ENCODE data around the gene KIRREL2. TPM values are rescaled to one million over a fixed set of nuclear protein-coding genes. Genes with fewer than 3 reads are reported as not detected.
"Not testable (repeated sequence)": the region's sequence is repeated elsewhere in the genome, so short reads cannot be mapped to it uniquely, and the experiment has no call there.

Gene KIRREL2
- polyA plus RNA-seq, 1 experiment = not detected

GRCh38 chr19:35863018-35863417, 6.3 kb downstream of the KIRREL2 start:
- no peak for TF ChIP-seq CTCF (IDR thresholded peaks at IDR 0.05; ENCODE audit: low read depth, low read length)
- CTCF ChIA-PET = no interaction called here
- POLR2A ChIA-PET = no interaction called here
- H3K27me3 ChIP-seq (ENCODE audit: control insufficient read depth, insufficient read depth, low read length) = peaks cover 66% of the 10 kb centered on the region
- no peak for DNase-seq (ENCODE audit: low read depth, low spot score)
- H3K27ac ChIP-seq (ENCODE audit: low read depth, low read length) = no peak overlapping the region
- H3K4me3 ChIP-seq (ENCODE audit: low read depth, low read length) = no peak overlapping the region
- no peaks in the 10 kb centered on the region; the same call in 1 of the 2 replicates for H3K9me3 ChIP-seq (ENCODE audit: control insufficient read depth, insufficient read depth, low read length)

- Histone ChIP-seq H3K9me3 (ENCODE audit: control insufficient read depth, insufficient read depth, low read length) (no peaks in the 10 kb centered on the region; the same call in 1 of the 2 replicates), H3K27me3 (ENCODE audit: control insufficient read depth, insufficient read depth, low read length) (peaks cover 24% of the 10 kb centered on the region), H3K27ac (ENCODE audit: low read depth, low read length) (no peak within 1 kb of the TSS), H3K4me3 (ENCODE audit: low read depth, low read length) (peak within 1 kb of the TSS; percentile 45)
- no peak for TF ChIP-seq CTCF (IDR thresholded peaks at IDR 0.05; ENCODE audit: low read depth, low read length)
- no peak for DNase-seq (ENCODE audit: low read depth, low spot score)
- POLR2A ChIA-PET = no interaction called here
- CTCF ChIA-PET = no interaction called here
Observed at GRCh38 chr19:35868172-35868822, 11.6 kb downstream of the KIRREL2 start, which contains the start of gene APLP1. Gene APLP1 (plus strand): TSS chr19:35868574. CDS start chr19:35868637, 63 bp downstream.

- Histone ChIP-seq H3K4me3 (ENCODE audit: low read depth, low read length) (peak overlapping the region; percentile 45), H3K9me3 (ENCODE audit: control insufficient read depth, insufficient read depth, low read length) (no peaks in the 10 kb centered on the region; the same call in 1 of the 2 replicates), H3K27ac (ENCODE audit: low read depth, low read length) (no peak overlapping the region), H3K27me3 (ENCODE audit: control insufficient read depth, insufficient read depth, low read length) (peaks cover 24% of the 10 kb centered on the region)
- POLR2A ChIA-PET = no interaction called here
- CTCF ChIA-PET = no interaction called here
- no peak for DNase-seq (ENCODE audit: low read depth, low spot score)
- TF ChIP-seq CTCF (IDR thresholded peaks at IDR 0.05; ENCODE audit: low read depth, low read length) = no peak
Observed at GRCh38 chr19:35868823-35869326, 12.2 kb downstream of the KIRREL2 start.

- Histone ChIP-seq H3K27me3 (ENCODE audit: control insufficient read depth, insufficient read depth, low read length) (peaks cover 24% of the 10 kb centered on the region), H3K4me3 (ENCODE audit: low read depth, low read length) (peak overlapping the region; percentile 45; the same call in 1 of the 2 replicates), H3K9me3 (ENCODE audit: control insufficient read depth, insufficient read depth, low read length) (no peaks in the 10 kb centered on the region; the same call in 1 of the 2 replicates), H3K27ac (ENCODE audit: low read depth, low read length) (no peak overlapping the region)
- DNase-seq (ENCODE audit: low read depth, low spot score) = no peak
- TF ChIP-seq CTCF (IDR thresholded peaks at IDR 0.05; ENCODE audit: low read depth, low read length) = no peak
- ChIA-PET CTCF (interaction anchor here (0.6 kb wide), 1 partner anchor 617 kb away, joined by 9 read pairs; no protein-coding TSS in a partner anchor), POLR2A (interaction anchor here (0.5 to 1.5 kb wide), 2 partner anchors 10 to 185 kb away, joined by 3 to 4 read pairs; no protein-coding TSS in a partner anchor)
Observed at GRCh38 chr19:35869327-35870123, 12.8 kb downstream of the KIRREL2 start.

- not testable (repeated sequence) for DNase-seq (ENCODE audit: low read depth, low spot score); H3K27ac ChIP-seq (ENCODE audit: low read depth, low read length); H3K4me3 ChIP-seq (ENCODE audit: low read depth, low read length); H3K9me3 ChIP-seq (ENCODE audit: control insufficient read depth, insufficient read depth, low read length)
- ChIA-PET POLR2A (interaction anchor here (0.5 to 1.5 kb wide), 2 partner anchors 9 to 185 kb away, joined by 3 to 4 read pairs; no protein-coding TSS in a partner anchor), CTCF (interaction anchor here (0.6 kb wide), 1 partner anchor 618 kb away, joined by 9 read pairs; no protein-coding TSS in a partner anchor)
- peaks cover 24% of the 10 kb centered on the region for H3K27me3 ChIP-seq (ENCODE audit: control insufficient read depth, insufficient read depth, low read length)
Observed at GRCh38 chr19:35870124-35870736, 13.5 kb downstream of the KIRREL2 start.
